ENCODE data around the gene ASXL2. TPM values are rescaled to one million over a fixed set of nuclear protein-coding genes. Genes with fewer than 3 reads are reported as not detected.

Gene ASXL2
- total RNA-seq, 6 experiments from 2014 or later: 9.1 to 13.4 (median 12.0) TPM

GRCh38 chr2:25838152-25838756, 40.0 kb downstream of the ASXL2 start:
- no peak overlapping the region for H3K4me3 ChIP-seq

GRCh38 chr2:25835906-25836305, 42.4 kb downstream of the ASXL2 start:
- no peak overlapping the region for H3K27ac ChIP-seq
- 89% methylated on average over 2 of the region's 2 CpGs for WGBS (ENCODE audit: insufficient coverage, low coverage, low lambda C conversion rate, missing lambda C conversion rate)
- ATAC-seq: no peak

More at GRCh38 chr2:25838152-25838756, 40.0 kb downstream of the ASXL2 start:
- peak; percentile 58 to 85 (median 76) for ATAC-seq
- peak overlapping the region in 1 of 3 donors; percentile 53 for H3K27ac ChIP-seq
- WGBS (ENCODE audit: insufficient coverage, low coverage, low lambda C conversion rate, missing lambda C conversion rate): 59% methylated on average over 2 of the region's 2 CpGs
- TF ChIP-seq POLR2A (IDR thresholded peaks at IDR 0.05): no peak
- TF ChIP-seq CTCF (IDR thresholded peaks at IDR 0.05): no peak
- peaks cover 0 to 29% (median 0%) of the 10 kb centered on the region in 4 donors for H3K4me1 ChIP-seq
- peaks cover 0 to 2% (median 0%) of the 10 kb centered on the region in 4 donors for H3K36me3 ChIP-seq
- intact Hi-C loops (cut with DNase I): no loop called here
- no peak for DNase-seq
- no peaks in the 10 kb centered on the region for H3K27me3 ChIP-seq
- no peaks in the 10 kb centered on the region for H3K9me3 ChIP-seq

GRCh38 chr2:25833566-25833965, 44.7 kb downstream of the ASXL2 start:
- Histone ChIP-seq H3K9me3 (no peaks in the 10 kb centered on the region), H3K27ac (no peak overlapping the region), H3K27me3 (no peaks in the 10 kb centered on the region), H3K4me3 (no peak overlapping the region), H3K4me1 (peaks cover 0 to 43% (median 6%) of the 10 kb centered on the region in 4 donors), H3K36me3 (no peaks in the 10 kb centered on the region)
- TF ChIP-seq CTCF (IDR thresholded peaks at IDR 0.05): no peak
- TF ChIP-seq POLR2A (IDR thresholded peaks at IDR 0.05): no peak
- ATAC-seq (no peak), DNase-seq (no peak)
- WGBS (ENCODE audit: insufficient coverage, low coverage, low lambda C conversion rate, missing lambda C conversion rate): 100% methylated on average over 2 of the region's 2 CpGs
- intact Hi-C loops (cut with DNase I): no loop called here

More at GRCh38 chr2:25835906-25836305, 42.4 kb downstream of the ASXL2 start:
- H3K27me3 ChIP-seq: no peaks in the 10 kb centered on the region
- H3K9me3 ChIP-seq: no peaks in the 10 kb centered on the region
- intact Hi-C loops (cut with DNase I): no loop called here
- H3K4me1 ChIP-seq: peaks cover 0 to 29% (median 0%) of the 10 kb centered on the region in 4 donors
- H3K4me3 ChIP-seq: no peak overlapping the region
- peaks cover 0 to 2% (median 0%) of the 10 kb centered on the region in 4 donors for H3K36me3 ChIP-seq
- DNase-seq: no peak
- TF ChIP-seq POLR2A (IDR thresholded peaks at IDR 0.05): no peak
- no peak for TF ChIP-seq CTCF (IDR thresholded peaks at IDR 0.05)

GRCh38 chr2:25832897-25833296, 45.4 kb downstream of the ASXL2 start:
- 88% methylated on average over 5 of the region's 5 CpGs for WGBS (ENCODE audit: insufficient coverage, low coverage, low lambda C conversion rate, missing lambda C conversion rate)
- Histone ChIP-seq H3K36me3 (no peaks in the 10 kb centered on the region), H3K27ac (no peak overlapping the region), H3K4me1 (peaks cover 0 to 43% (median 6%) of the 10 kb centered on the region in 4 donors), H3K27me3 (no peaks in the 10 kb centered on the region), H3K4me3 (no peak overlapping the region), H3K9me3 (no peaks in the 10 kb centered on the region)
- ATAC-seq (no peak), DNase-seq (no peak)
- TF ChIP-seq CTCF (IDR thresholded peaks at IDR 0.05): no peak
- no peak for TF ChIP-seq POLR2A (IDR thresholded peaks at IDR 0.05)
- intact Hi-C loops (cut with DNase I): no loop called here
